HEK293 (cell line): Measurements from ENCODE around the gene AUH.
"Not testable (repeated sequence)": the region's sequence is repeated elsewhere in the genome, so short reads cannot be mapped to it uniquely, and the experiment has no call there.

Source experiments
- CTCF ChIA-PET: fragments of 350-600 bp; formaldehyde crosslinking; extraction: SDS; loops from one replicate; lab custom pipeline; 2021; ENCODE audit warnings: antibody characterized with exemption; lab: Yijun Ruan, JAX
- POLR2A ChIA-PET: fragments of 300-600 bp; formaldehyde crosslinking; extraction: SDS; loops from one replicate; lab custom pipeline; 2020; ENCODE audit warnings: antibody characterized with exemption, inconsistent platforms; lab: Yijun Ruan, JAX
- H3K27ac ChIP-seq: fragments of 200-500 bp; sonication (Bioruptor generic); 2 replicates; pipeline ENCODE4 v1.5.1; 2014; ENCODE audit warnings: low read depth, low read length, control low read depth, inconsistent platforms; ENCODE audit errors: extremely low read depth
- H3K36me3 ChIP-seq, 2 experiments: fragments of 200-500 bp in 1 of 2; sonication (Bioruptor generic) in 1 of 2; 1 replicate in 1 of 2; 2 replicates in 1 of 2; pipeline ENCODE4 v1.5.1; 2014 to 2017; ENCODE audit warnings: inconsistent platforms in 2 of 2, low read length in 2 of 2; ENCODE audit not compliant: control insufficient read depth in 2 of 2, insufficient read depth in 1 of 2
- H3K4me1 ChIP-seq: fragments of 200-500 bp; sonication (Bioruptor generic); 2 replicates; pipeline ENCODE4 v1.5.1; 2014; ENCODE audit warnings: mild to moderate bottlenecking, low read length, inconsistent platforms; ENCODE audit not compliant: control insufficient read depth, insufficient read depth
- H3K4me3 ChIP-seq: 2 replicates; pipeline ENCODE4 v1.5.1; 2011; ENCODE audit warnings: low read depth, mild to moderate bottlenecking, control low read depth, low read length, moderate library complexity
- H3K9me3 ChIP-seq: fragments of 200-500 bp; sonication (Bioruptor generic); 2 replicates; pipeline ENCODE4 v1.5.1; 2014; ENCODE audit warnings: low read depth, low read length, inconsistent platforms; ENCODE audit not compliant: control insufficient read depth, insufficient read depth
- ZBTB6 ChIP-seq: fragments of 450-650 bp; formaldehyde crosslinking; IDR thresholded peaks from 2 replicates; pipeline ENCODE4 v1.5.1; 2017; ENCODE audit warnings: missing biosample characterization, missing genetic modification characterization
- ZNF140 ChIP-seq: fragments of 450-650 bp; formaldehyde crosslinking; IDR thresholded peaks from 2 replicates; pipeline ENCODE4 v1.5.1; 2016; ENCODE audit warnings: missing biosample characterization, missing genetic modification characterization
- ZNF2 ChIP-seq: fragments of 450-650 bp; formaldehyde crosslinking; IDR thresholded peaks from 2 replicates; pipeline ENCODE4 v1.5.1; 2016; ENCODE audit warnings: missing biosample characterization, missing genetic modification characterization
- ZNF404 ChIP-seq: fragments of 450-650 bp; formaldehyde crosslinking; IDR thresholded peaks from 2 replicates; pipeline ENCODE4 v1.5.1; 2017; ENCODE audit warnings: missing biosample characterization, missing genetic modification characterization
- ZNF558 ChIP-seq: fragments of 450-650 bp; formaldehyde crosslinking; IDR thresholded peaks from 2 replicates; pipeline ENCODE4 v1.5.1; 2016; ENCODE audit warnings: missing biosample characterization, missing genetic modification characterization
- ZNF600 ChIP-seq: fragments of 450-650 bp; formaldehyde crosslinking; IDR thresholded peaks from 2 replicates; pipeline ENCODE4 v1.5.1; 2016; ENCODE audit warnings: missing biosample characterization, missing genetic modification characterization
- ZNF623 ChIP-seq: fragments of 450-650 bp; formaldehyde crosslinking; IDR thresholded peaks from 2 replicates; pipeline ENCODE4 v1.5.1; 2016; ENCODE audit warnings: missing biosample characterization, missing genetic modification characterization
- ZNF626 ChIP-seq: fragments of 450-650 bp; sonication (Bioruptor Pico); formaldehyde crosslinking; IDR thresholded peaks from 2 replicates; pipeline ENCODE4 v1.5.1; 2018; ENCODE audit warnings: missing biosample characterization, missing genetic modification characterization, inconsistent platforms
- ZNF791 ChIP-seq: fragments of 450-650 bp; formaldehyde crosslinking; IDR thresholded peaks from 2 replicates; pipeline ENCODE4 v1.5.1; 2016; ENCODE audit warnings: missing biosample characterization, missing genetic modification characterization
- ZSCAN30 ChIP-seq: fragments of 450-650 bp; IDR thresholded peaks from 2 replicates; pipeline ENCODE4 v1.5.1; 2018; ENCODE audit warnings: missing biosample characterization, mild to moderate bottlenecking, missing genetic modification characterization, moderate library complexity
- ZSCAN4 ChIP-seq: fragments of 450-650 bp; formaldehyde crosslinking; IDR thresholded peaks from 2 replicates; pipeline ENCODE4 v1.5.1; 2017; ENCODE audit warnings: missing biosample characterization, missing genetic modification characterization
- TF ChIP-seq, protein P1 (sequence below): fragments of 450-650 bp; formaldehyde crosslinking; IDR thresholded peaks from 2 replicates; pipeline ENCODE4 v1.5.1; 2016; ENCODE audit warnings: missing biosample characterization, missing genetic modification characterization
- TF ChIP-seq, protein P2 (sequence below): fragments of 450-650 bp; formaldehyde crosslinking; IDR thresholded peaks from 2 replicates; pipeline ENCODE4 v1.5.1; 2017; ENCODE audit warnings: missing biosample characterization, mild to moderate bottlenecking, missing genetic modification characterization, moderate library complexity
- TF ChIP-seq, protein P3 (sequence below): fragments of 450-650 bp; formaldehyde crosslinking; IDR thresholded peaks from 2 replicates; pipeline ENCODE4 v1.5.1; 2016; ENCODE audit warnings: missing biosample characterization, missing genetic modification characterization

The AUH gene

DNA sequence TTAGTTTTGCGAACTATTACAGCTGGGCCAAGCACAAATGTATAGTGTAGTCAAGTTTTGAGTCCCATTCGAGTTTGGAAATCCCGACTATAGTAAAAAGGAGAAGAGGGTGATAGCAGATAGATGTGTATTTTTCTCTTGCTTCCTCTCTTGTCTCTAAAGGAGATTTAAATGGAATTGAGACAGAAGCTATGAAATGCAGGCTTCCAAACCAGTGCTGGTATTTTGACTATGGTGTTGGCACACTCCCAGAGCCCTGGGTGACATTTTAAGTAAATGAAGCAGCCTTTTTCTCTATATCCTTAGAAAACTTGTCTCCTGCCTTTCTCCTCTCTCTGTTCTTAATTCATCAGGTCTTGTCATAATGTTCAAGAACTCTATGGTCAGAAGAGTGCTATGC, 17.7 kb upstream of the AUH start:
- POLR2A ChIA-PET, result no interaction called here
- CTCF ChIA-PET, result interaction anchor here (0.6 kb wide), 1 partner anchor 8 kb away, joined by 3 read pairs; no protein-coding TSS in a partner anchor
- H3K27ac ChIP-seq, result no peak overlapping the region

GRCh38 chr9:91378695-91379127, 17.0 kb upstream of the AUH start:
- Histone ChIP-seq H3K27ac (no peak overlapping the region), H3K4me3 (no peak overlapping the region), H3K4me1 (no peaks in the 10 kb centered on the region), H3K36me3 (no peaks in the 10 kb centered on the region), H3K9me3 (no peaks in the 10 kb centered on the region)
- ChIA-PET CTCF (interaction anchor here (0.7 kb wide), 1 partner anchor 20 kb away, joined by 3 read pairs; no protein-coding TSS in a partner anchor), POLR2A (no interaction called here)
- TF ChIP-seq ZNF558 (tag by site-specific recombination) (no peak), ZNF404 (tag by site-specific recombination) (no peak)

More for the DNA sequence above, 17.7 kb upstream of the AUH start:
- TF ChIP-seq ZNF791 (tag by site-specific recombination), result no peak
- no peak for TF ChIP-seq ZNF626 (tag by site-specific recombination)
- TF ChIP-seq ZNF140 (tag by site-specific recombination), result no peak
- TF ChIP-seq ZBTB6, result no peak
- TF ChIP-seq, protein P1, sequence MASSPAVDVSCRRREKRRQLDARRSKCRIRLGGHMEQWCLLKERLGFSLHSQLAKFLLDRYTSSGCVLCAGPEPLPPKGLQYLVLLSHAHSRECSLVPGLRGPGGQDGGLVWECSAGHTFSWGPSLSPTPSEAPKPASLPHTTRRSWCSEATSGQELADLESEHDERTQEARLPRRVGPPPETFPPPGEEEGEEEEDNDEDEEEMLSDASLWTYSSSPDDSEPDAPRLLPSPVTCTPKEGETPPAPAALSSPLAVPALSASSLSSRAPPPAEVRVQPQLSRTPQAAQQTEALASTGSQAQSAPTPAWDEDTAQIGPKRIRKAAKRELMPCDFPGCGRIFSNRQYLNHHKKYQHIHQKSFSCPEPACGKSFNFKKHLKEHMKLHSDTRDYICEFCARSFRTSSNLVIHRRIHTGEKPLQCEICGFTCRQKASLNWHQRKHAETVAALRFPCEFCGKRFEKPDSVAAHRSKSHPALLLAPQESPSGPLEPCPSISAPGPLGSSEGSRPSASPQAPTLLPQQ, result no peak
- TF ChIP-seq ZNF623 (tag by site-specific recombination), result no peak
- no peak for TF ChIP-seq ZNF2 (tag by site-specific recombination)
- TF ChIP-seq, protein P2, sequence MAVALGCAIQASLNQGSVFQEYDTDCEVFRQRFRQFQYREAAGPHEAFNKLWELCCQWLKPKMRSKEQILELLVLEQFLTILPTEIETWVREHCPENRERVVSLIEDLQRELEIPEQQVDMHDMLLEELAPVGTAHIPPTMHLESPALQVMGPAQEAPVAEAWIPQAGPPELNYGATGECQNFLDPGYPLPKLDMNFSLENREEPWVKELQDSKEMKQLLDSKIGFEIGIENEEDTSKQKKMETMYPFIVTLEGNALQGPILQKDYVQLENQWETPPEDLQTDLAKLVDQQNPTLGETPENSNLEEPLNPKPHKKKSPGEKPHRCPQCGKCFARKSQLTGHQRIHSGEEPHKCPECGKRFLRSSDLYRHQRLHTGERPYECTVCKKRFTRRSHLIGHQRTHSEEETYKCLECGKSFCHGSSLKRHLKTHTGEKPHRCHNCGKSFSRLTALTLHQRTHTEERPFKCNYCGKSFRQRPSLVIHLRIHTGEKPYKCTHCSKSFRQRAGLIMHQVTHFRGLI, result no peak
- no peak for TF ChIP-seq ZSCAN4 (tag by site-specific recombination)
- TF ChIP-seq, protein P3, sequence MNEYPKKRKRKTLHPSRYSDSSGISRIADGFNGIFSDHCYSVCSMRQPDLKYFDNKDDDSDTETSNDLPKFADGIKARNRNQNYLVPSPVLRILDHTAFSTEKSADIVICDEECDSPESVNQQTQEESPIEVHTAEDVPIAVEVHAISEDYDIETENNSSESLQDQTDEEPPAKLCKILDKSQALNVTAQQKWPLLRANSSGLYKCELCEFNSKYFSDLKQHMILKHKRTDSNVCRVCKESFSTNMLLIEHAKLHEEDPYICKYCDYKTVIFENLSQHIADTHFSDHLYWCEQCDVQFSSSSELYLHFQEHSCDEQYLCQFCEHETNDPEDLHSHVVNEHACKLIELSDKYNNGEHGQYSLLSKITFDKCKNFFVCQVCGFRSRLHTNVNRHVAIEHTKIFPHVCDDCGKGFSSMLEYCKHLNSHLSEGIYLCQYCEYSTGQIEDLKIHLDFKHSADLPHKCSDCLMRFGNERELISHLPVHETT (tag by site-specific recombination), result no peak
- no peak for TF ChIP-seq ZNF600 (tag by site-specific recombination)
- no peak for TF ChIP-seq ZSCAN30 (tag by site-specific recombination)
- Histone ChIP-seq H3K36me3 (no peaks in the 10 kb centered on the region), H3K9me3 (no peaks in the 10 kb centered on the region), H3K4me3 (no peak overlapping the region), H3K4me1 (no peaks in the 10 kb centered on the region)

DNA sequence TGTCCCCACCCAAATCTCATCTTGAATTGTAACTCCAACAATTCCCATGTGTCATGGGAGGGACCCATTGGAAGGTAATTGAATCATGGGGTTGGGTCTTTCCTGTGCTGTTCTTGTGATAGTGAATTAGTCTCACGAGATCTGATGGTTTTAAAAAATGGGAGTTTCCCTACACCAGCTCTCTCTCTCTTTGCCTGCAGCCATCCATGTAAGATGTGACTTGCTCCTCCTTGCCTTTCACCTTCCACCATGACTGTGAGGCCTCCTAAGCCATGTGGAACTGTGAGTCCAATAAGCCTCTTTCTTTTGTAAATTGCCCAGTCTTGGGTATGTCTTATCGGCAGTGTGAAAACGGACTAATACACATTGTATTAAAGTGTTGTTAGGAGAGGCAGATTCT, 16.3 kb upstream of the AUH start:
- H3K4me1 ChIP-seq, POLR2A ChIA-PET, H3K27ac ChIP-seq, H3K9me3 ChIP-seq, H3K36me3 ChIP-seq, H3K4me3 ChIP-seq: not testable (repeated sequence)
- CTCF ChIA-PET, result interaction anchor here (0.7 kb wide), 1 partner anchor 20 kb away, joined by 3 read pairs; no protein-coding TSS in a partner anchor
